ELR (cell line): ENCODE data around the gene NGFR.
"Not testable (repeated sequence)": the region's sequence is repeated elsewhere in the genome, so short reads cannot be mapped to it uniquely, and the experiment has no call there.

Experiments used
- DNase-seq: peaks from one replicate; pipeline ENCODE4 v3.0.0-alpha.2; 2015; ENCODE audit warnings: low read depth

NGFR gene

GRCh38 chr17:49496183-49496866 is 1.2 kb downstream of the NGFR start:
- DNase-seq = peak; percentile 71

GRCh38 chr17:49496867-49497147 is 1.7 kb downstream of the NGFR start:
- no peak for DNase-seq

DNA sequence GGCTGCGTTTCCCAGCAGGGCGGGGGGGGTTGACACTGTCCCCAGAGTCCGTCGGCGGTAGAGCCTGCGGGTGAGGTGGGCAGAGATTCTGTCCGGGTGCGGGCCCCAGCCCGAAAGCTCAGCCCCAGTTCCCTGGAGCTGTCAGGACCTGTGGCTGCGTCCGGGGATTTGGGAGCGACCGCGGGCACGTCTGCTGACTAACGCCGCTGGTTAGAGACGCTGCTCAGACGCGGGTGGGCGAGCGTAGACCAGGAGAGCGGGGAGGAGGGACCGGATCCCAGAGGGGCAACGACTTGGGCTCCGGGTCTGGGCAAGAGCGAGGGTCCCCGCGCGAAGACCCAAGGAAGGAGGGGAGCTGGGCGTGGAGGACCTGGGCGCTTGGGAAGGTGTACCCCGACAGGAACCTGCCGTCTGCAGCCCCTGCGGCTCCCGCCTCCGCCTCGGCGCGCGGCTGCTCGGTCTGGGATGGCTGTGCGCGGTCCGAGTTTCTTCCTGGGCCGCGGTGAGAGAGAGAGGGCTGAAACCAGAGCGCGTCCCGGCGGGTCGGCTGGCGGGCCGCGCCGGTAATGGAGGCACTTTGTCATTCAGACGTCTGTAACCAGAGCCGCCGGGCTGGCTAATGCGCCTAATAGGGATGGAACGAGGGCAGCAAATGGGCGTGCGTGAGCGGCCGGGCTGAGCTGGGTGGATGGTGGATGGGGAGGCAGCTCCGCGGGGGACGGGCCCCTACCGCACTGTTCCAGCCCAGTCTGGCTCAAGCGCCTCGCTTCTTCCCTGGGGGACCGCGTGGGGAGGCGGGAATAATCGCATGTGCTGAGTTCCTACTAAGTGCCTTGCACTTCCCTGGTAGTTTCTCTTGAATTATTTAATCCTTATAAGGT is 2.3 kb downstream of the NGFR start:
- peak; percentile 31 for DNase-seq

DNA sequence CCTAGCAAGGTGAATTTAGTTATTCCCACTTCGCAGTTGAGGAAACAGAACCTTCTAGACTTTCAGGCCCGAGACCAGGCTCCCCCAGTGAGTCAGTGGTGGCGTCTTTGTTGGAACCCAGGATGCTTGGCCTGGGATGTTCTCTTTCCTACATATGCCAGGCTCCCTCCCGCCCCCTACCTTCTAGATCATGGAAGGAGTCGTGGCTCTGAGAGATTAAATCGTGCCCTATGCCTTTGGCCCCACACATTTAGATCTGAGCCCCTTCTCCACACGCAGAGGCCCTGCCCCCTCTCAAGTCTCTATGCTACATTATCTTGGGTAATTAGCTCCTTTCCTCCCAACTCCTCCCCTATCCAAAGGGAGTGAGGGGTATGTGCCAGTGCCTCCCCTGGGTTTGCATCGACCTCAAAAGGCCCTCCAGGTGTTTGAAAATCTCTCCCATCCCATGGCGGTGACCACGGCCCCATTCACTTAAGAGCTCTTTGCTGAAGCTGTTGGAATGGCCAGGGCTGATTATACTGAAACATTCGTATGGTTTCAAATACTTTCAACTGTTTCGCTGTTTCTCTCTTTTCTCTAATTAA is 3.0 kb downstream of the NGFR start:
- DNase-seq = peak; percentile 25

GRCh38 chr17:49501496-49501895 is 6.4 kb downstream of the NGFR start:
- no peak for DNase-seq

GRCh38 chr17:49502254-49502653 is 7.2 kb downstream of the NGFR start:
- DNase-seq = no peak

DNA sequence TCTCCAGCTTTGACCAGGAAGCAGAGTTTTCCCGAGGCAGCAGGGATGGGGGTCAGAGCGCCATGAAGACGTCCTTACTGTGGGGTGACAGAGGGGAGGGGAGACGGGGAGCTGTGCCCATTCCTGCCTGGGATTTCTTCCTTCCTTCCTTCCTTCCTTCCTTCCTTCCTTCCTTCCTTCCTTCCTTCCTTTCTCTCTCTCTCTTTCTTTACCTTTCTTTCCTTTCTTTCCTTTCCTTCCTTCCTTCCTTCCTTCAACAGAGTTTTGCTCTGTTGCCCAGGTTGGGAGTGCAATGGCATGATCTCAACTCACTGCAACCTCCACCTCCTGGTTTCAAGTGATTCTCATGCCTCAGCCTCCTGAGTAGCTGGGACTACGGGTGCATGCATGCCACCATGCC is 7.6 kb downstream of the NGFR start:
- not testable (repeated sequence) for DNase-seq

DNA sequence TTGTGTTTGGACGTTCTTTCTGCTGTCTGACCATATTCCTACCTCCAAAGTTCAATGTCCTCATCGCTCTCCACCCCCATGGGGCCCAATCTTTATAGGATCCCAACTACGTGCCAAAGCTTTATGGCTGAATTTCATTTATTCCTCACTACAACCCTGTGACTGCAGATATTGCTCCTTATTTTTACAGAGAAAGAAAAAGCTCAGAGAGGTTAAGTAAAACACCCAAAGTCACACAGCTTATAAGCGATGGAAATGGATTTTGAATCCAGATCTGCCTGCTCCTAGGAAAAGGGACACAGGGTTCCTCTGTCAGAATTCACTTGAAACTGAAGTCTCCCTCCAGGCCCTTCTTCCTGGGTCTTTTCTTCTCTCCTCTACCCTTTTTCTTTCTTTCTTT is 9.3 kb downstream of the NGFR start:
- DNase-seq = no peak

GRCh38 chr17:49505854-49506253 is 10.8 kb downstream of the NGFR start:
- no peak for DNase-seq

DNA sequence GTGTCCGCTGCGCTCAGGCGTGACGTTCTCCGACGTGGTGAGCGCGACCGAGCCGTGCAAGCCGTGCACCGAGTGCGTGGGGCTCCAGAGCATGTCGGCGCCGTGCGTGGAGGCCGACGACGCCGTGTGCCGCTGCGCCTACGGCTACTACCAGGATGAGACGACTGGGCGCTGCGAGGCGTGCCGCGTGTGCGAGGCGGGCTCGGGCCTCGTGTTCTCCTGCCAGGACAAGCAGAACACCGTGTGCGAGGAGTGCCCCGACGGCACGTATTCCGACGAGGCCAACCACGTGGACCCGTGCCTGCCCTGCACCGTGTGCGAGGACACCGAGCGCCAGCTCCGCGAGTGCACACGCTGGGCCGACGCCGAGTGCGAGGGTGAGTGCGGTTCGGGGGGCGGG is 11.2 kb downstream of the NGFR start:
- no peak for DNase-seq

DNA sequence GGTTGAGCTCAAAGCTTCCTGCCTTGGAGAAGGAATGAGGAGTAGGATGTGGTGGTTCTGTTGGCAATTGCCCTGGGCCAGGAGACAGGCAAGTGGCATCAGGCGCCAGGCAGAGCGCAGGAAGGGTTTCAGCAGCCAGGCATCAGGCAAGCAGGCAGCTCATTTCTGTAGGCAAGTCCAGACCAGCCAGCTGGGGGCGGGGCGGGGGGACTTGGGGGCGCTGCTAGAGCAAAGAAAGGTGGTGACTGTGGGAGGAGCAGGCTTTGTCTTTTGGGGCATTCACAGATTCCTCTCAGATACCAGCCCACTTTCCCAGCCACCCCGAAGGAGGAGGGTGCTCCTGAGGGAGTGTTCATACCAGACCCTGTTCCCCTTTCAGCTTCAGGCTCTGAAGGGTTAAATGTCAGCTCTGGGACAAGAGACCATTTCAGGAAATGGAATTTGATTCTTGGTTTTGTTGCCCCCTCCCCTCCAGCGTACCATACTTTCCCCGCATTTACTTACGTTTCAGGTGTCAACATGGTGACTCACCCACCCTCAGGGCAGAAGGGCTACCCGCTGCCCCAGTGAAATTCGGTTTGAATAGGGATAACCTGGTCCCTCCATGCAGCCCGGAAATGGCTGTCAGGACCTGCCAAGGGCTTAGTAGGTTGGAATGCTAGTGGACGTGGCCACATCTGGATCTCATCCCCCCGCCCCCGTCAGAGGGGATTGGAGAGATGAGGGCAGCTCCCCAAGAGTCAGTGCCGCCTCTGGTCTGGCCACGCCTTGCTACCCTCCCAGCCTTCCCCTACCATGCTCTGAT is 13.2 kb downstream of the NGFR start:
- peak; percentile 72 for DNase-seq

DNA sequence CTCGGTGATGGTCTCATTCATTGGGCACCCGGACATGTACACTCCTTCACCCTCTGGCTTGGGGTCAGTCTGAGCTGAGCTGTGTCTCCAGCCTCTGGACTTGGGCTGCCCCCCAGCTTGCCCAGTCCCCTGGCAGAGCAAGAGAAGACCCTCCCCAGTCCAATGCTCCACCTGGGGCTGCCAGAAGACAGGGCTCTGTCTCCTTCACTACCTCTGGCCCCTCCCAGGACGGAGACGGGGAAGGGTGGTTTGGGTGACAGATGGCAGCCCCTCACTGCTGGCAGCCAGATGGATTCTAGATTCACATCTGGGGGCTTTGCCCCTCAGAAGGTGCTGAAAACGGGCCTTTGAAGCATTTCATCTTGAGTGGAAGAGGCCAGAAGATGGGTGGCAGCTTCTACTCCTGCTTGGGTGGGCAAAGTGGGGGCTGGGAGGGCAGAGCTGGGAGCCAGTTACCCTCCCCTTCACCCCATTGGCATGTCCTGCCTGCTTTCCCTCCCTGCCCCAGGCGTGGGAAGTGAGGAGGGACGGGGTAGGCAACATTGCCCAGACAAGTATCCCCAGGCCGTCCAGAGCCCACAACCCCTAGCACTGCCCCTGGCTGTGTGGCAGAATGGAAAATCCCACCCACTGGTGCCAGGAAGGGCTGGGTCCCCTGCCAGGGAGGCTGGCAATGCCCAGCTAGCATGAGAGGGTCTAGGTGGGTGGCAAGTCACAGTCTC is 13.9 kb downstream of the NGFR start:
- DNase-seq = no peak

DNA sequence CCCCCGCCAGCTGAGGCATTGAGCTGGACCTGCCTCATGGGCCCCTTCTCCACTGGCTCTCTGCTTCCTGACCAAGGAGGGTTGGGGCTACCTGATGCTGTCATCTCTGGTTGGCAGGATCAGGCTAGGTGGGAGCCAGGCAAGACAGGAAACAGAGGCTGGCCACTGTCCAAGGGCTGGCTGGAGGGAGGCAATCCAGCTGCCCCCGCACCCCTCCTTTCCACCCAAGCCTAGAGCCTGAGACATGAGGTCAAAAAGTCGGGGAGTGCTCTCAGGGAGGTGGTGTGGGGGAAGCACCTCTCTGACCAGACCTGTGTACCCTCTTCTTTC is 14.5 kb downstream of the NGFR start:
- DNase-seq = no peak

DNA sequence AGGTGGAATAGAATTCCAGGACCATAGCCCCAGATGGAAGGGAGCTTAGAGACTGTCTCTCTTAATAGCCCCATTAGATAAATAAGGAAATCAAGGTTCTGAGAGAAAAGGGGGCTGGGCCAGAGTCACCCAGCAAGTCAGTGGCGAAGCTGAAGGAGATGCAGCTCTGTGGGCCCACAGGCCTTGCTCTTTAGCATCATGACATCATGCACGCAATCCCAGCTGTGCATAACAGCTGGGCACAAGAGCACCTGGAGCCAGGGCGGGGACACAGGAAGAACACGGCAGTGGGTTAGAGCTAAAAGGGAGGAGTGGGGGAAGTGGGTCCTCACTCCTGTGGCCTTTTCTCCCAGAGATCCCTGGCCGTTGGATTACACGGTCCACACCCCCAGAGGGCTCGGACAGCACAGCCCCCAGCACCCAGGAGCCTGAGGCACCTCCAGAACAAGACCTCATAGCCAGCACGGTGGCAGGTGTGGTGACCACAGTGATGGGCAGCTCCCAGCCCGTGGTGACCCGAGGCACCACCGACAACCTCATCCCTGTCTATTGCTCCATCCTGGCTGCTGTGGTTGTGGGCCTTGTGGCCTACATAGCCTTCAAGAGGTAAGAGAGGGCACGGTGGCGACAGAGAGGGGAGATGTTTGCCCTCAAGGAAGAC is 15.1 kb downstream of the NGFR start:
- DNase-seq = no peak

DNA sequence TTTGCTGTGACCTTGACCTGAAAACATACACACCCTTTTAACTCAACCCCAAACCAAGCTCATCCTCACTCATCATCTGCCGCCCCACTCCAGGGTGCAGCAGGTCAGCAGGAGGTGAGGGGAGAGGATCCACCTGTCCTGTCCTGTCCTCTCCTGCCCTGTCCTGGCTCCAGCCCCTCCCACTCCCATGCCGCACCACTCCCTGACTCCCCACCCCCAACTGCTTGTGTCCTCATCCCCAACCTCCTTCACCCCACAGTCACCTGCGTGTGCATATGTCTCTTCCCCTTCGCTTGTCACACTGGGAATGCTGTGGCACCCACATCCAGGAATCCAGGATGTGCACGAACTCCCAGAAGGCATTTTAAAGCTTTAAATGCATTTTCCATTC is 15.6 kb downstream of the NGFR start:
- no peak for DNase-seq

GRCh38 chr17:49511810-49512209 is 16.7 kb downstream of the NGFR start:
- DNase-seq = no peak

GRCh38 chr17:49512296-49513043 is 17.4 kb downstream of the NGFR start:
- no peak for DNase-seq

DNA sequence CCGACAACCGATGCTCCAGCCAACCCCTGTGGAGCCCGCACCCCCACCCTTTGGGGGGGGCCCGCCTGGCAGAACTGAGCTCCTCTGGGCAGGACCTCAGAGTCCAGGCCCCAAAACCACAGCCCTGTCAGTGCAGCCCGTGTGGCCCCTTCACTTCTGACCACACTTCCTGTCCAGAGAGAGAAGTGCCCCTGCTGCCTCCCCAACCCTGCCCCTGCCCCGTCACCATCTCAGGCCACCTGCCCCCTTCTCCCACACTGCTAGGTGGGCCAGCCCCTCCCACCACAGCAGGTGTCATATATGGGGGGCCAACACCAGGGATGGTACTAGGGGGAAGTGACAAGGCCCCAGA is 17.9 kb downstream of the NGFR start:
- no peak for DNase-seq

DNA sequence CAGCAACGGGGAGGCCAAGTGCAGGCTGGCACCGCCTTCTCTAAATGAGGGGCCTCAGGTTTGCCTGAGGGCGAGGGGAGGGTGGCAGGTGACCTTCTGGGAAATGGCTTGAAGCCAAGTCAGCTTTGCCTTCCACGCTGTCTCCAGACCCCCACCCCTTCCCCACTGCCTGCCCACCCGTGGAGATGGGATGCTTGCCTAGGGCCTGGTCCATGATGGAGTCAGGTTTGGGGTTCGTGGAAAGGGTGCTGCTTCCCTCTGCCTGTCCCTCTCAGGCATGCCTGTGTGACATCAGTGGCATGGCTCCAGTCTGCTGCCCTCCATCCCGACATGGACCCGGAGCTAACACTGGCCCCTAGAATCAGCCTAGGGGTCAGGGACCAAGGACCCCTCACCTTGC is 18.5 kb downstream of the NGFR start:
- no peak for DNase-seq

- DNase-seq = peak; percentile 48
These were observed 19.1 kb downstream of the NGFR start for GRCh38 chr17:49514071-49514721.
